ENCODE results near the gene PRDM16.

PRDM16 gene

GRCh38 chr1:3333903-3334302 is 264.9 kb downstream of the PRDM16 start:
- no peak for DNase-seq

GRCh38 chr1:3334366-3334765 is 265.4 kb downstream of the PRDM16 start:
- no peak for DNase-seq

- DNase-seq, result no peak
These were observed 267.0 kb downstream of the PRDM16 start for GRCh38 chr1:3335754-3336640.

- no peak for DNase-seq
These were observed 267.9 kb downstream of the PRDM16 start for GRCh38 chr1:3336641-3337630.

GRCh38 chr1:3337798-3338724 is 269.1 kb downstream of the PRDM16 start:
- no peak for DNase-seq

GRCh38 chr1:3338725-3339070 is 269.7 kb downstream of the PRDM16 start:
- no peak for DNase-seq

- no peak for DNase-seq
These were observed 270.9 kb downstream of the PRDM16 start for GRCh38 chr1:3339856-3340255.

GRCh38 chr1:3340548-3341235 is 271.7 kb downstream of the PRDM16 start:
- DNase-seq, result no peak

GRCh38 chr1:3341236-3341994 is 272.4 kb downstream of the PRDM16 start:
- DNase-seq, result no peak

- DNase-seq, result no peak
These were observed 274.0 kb downstream of the PRDM16 start for GRCh38 chr1:3342960-3343359.

GRCh38 chr1:3344395-3344794 is 275.4 kb downstream of the PRDM16 start:
- no peak for DNase-seq

GRCh38 chr1:3345792-3346191 is 276.8 kb downstream of the PRDM16 start:
- DNase-seq, result no peak

GRCh38 chr1:3346478-3346877 is 277.5 kb downstream of the PRDM16 start:
- no peak for DNase-seq

GRCh38 chr1:3347257-3348020 is 278.4 kb downstream of the PRDM16 start:
- DNase-seq, result no peak

GRCh38 chr1:3348196-3348865 is 279.3 kb downstream of the PRDM16 start:
- DNase-seq, result no peak

- DNase-seq, result no peak
These were observed 280.4 kb downstream of the PRDM16 start for GRCh38 chr1:3349161-3349967.

GRCh38 chr1:3349968-3350299 is 280.9 kb downstream of the PRDM16 start:
- no peak for DNase-seq

- no peak for DNase-seq
These were observed 281.7 kb downstream of the PRDM16 start for GRCh38 chr1:3350506-3351261.
